22Rv1 (cell line): ENCODE data around the gene CABLES2.

ENCODE experiments used
- H3K27ac ChIP-seq: fragments of 450-650 bp; 2 replicates; pipeline ENCODE4 v1.5.1; 2017
- CTCF ChIP-seq: fragments of 450-650 bp; IDR thresholded peaks from 2 replicates; pipeline ENCODE4 v1.5.1; 2017; ENCODE audit warnings: mild to moderate bottlenecking
- ZFX ChIP-seq: fragments of 450-650 bp; IDR thresholded peaks from 2 replicates; pipeline ENCODE4 v1.6.1; 2017; ENCODE audit warnings: antibody characterized with exemption, borderline replicate concordance

Gene CABLES2

GRCh38 chr20:62445553-62446340 is 38.7 kb upstream of the CABLES2 start:
- TF ChIP-seq ZFX (no peak), CTCF (no peak)

GRCh38 chr20:62444286-62444685 is 37.2 kb upstream of the CABLES2 start:
- no peak overlapping the region for H3K27ac ChIP-seq
- TF ChIP-seq ZFX (no peak), CTCF (no peak)

More at GRCh38 chr20:62445553-62446340, 38.7 kb upstream of the CABLES2 start:
- no peak overlapping the region for H3K27ac ChIP-seq

- TF ChIP-seq ZFX (no peak), CTCF (no peak)
- no peak overlapping the region for H3K27ac ChIP-seq
Measured at GRCh38 chr20:62441987-62442539, 35.0 kb upstream of the CABLES2 start.

- H3K27ac ChIP-seq, result no peak overlapping the region
- TF ChIP-seq CTCF (no peak), ZFX (no peak)
Measured at GRCh38 chr20:62439218-62439617, 32.1 kb upstream of the CABLES2 start.

- no peak for TF ChIP-seq ZFX
- TF ChIP-seq CTCF, result no peak
Measured at GRCh38 chr20:62437927-62438326, 30.8 kb upstream of the CABLES2 start.

GRCh38 chr20:62437496-62437895 is 30.4 kb upstream of the CABLES2 start:
- H3K27ac ChIP-seq, result no peak overlapping the region
- TF ChIP-seq ZFX (no peak), CTCF (no peak)

More at GRCh38 chr20:62437927-62438326, 30.8 kb upstream of the CABLES2 start:
- no peak overlapping the region for H3K27ac ChIP-seq

- H3K27ac ChIP-seq, result no peak overlapping the region
- TF ChIP-seq CTCF, result no peak
- no peak for TF ChIP-seq ZFX
Measured at GRCh38 chr20:62436692-62437091, 29.6 kb upstream of the CABLES2 start.
